ENCODE results near the gene ZDHHC11.
"Not testable (repeated sequence)": the region's sequence is repeated elsewhere in the genome, so short reads cannot be mapped to it uniquely, and the experiment has no call there.

DNA sequence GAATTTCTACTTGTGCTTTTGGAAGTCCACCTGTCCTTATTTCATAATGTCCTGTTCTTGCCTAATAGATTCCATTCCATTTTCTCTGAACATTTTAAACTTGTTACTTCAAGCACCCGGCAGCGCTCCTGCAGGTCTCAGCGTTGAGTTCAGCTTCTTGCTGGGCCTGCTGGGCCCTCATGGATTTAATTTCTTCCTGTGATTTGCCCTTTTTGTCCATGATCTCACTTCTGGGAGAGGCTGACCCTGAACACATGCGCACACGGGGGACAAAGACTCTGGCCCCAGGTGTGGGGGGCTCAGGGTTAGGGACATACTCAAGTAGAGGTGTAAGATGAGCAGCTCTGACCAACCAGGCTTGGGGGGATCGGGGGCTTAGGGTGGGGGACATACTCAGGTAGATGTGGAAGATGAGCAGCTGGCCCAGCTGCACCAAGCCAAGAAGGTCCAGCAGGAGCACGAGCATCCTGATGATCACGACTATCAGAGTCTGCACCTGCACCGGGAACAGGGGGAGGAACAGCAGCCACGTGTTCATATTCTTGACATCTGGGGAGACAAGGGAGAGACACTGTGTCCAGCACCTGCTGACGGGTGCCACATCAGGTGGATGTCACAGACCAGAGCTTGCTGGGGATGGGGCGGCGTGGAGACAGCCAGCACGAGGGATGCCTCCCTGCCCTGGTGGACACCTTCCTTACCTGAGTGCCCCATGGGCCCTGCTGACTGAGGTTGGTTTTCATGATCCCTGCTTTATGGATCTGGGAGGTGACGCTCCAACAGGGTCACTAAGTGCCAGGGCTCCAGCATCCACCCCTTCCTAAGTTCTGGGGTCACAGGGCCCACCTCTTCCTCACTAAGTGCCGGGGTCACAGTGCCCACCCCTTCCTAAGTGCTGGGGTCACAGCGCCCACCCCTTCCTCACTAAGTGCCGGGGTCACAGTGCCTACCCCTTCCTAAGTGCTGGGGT is 102.5 kb downstream of the ZDHHC11 start:
- TF ChIP-seq, protein P1, sequence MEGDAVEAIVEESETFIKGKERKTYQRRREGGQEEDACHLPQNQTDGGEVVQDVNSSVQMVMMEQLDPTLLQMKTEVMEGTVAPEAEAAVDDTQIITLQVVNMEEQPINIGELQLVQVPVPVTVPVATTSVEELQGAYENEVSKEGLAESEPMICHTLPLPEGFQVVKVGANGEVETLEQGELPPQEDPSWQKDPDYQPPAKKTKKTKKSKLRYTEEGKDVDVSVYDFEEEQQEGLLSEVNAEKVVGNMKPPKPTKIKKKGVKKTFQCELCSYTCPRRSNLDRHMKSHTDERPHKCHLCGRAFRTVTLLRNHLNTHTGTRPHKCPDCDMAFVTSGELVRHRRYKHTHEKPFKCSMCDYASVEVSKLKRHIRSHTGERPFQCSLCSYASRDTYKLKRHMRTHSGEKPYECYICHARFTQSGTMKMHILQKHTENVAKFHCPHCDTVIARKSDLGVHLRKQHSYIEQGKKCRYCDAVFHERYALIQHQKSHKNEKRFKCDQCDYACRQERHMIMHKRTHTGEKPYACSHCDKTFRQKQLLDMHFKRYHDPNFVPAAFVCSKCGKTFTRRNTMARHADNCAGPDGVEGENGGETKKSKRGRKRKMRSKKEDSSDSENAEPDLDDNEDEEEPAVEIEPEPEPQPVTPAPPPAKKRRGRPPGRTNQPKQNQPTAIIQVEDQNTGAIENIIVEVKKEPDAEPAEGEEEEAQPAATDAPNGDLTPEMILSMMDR (IDR thresholded peaks at IDR 0.05) = not testable (repeated sequence)
- TF ChIP-seq POLR2A, EP300 (IDR thresholded peaks at IDR 0.05): not testable (repeated sequence)
